Colonic mucosa (tissue), 4 donors: Measurements from ENCODE around the gene HDHD5. TPM values are rescaled to one million over a fixed set of nuclear protein-coding genes. Genes with fewer than 3 reads are reported as not detected.

Experiments
- DNase-seq: peaks from one replicate; pipeline ENCODE4 v3.0.0-alpha.2; 2020
- H3K27ac ChIP-seq: fragments of 200-600 bp; one replicate; pipeline ENCODE4 v1.8.0; 2021
- H3K27me3 ChIP-seq: fragments of 200-600 bp; one replicate; pipeline ENCODE4 v1.8.0; 2021
- H3K36me3 ChIP-seq: fragments of 200-600 bp; one replicate; pipeline ENCODE4 v1.8.0; 2021
- H3K4me1 ChIP-seq: fragments of 200-600 bp; one replicate; pipeline ENCODE4 v1.8.0; 2021; ENCODE audit warnings: mild to moderate bottlenecking
- H3K4me3 ChIP-seq: fragments of 200-600 bp; one replicate; pipeline ENCODE4 v1.8.0; 2021
- H3K9ac ChIP-seq, 2 donors: one replicate each; pipeline ENCODE4 v1.7.0; 2013; ENCODE audit warnings: control low read depth in 2 of 2, low read depth in 2 of 2, low read length in 2 of 2
- H3K9me3 ChIP-seq: fragments of 200-600 bp; one replicate; pipeline ENCODE4 v1.8.0; 2021
- CTCF ChIP-seq: fragments of 200-600 bp; IDR thresholded peaks from one replicate; pipeline ENCODE4 v1.8.0; 2022; ENCODE audit warnings: antibody characterized with exemption, mild to moderate bottlenecking
- intact Hi-C: fragments of 100-400 bp; cut with DNase I; formaldehyde crosslinking; loops from one replicate; pipeline ENCODE4 v1.14.1; 2022
- total RNA-seq, 2 donors: library from RNA; stranded (reverse); fragmentation: NEBNext Ultra II Directional in 1 of 2; extraction: Animal tissue kit (Norgen Biotek cat#: 25700) in 1 of 2; gene quantifications; one replicate each; pipeline ENCODE4 v1.2.1, GENCODE V29; 2021
- donor health status: healthy.
- donor health status: DM: no; HTN: no; CAD: no.
- donor health status: DM: no; HTN: no; CAD: no.

The HDHD5 gene
- total RNA-seq, 2 donors from 2014 or later: 38.1 to 50.0 TPM

- Histone ChIP-seq H3K9ac (no peak overlapping the region), H3K4me1 (no peaks in the 10 kb centered on the region), H3K27ac (no peak overlapping the region), H3K27me3 (no peaks in the 10 kb centered on the region), H3K9me3 (no peaks in the 10 kb centered on the region), H3K36me3 (no peaks in the 10 kb centered on the region), H3K4me3 (no peak overlapping the region)
- TF ChIP-seq CTCF: no peak
- DNase-seq: no peak
- intact Hi-C loops: no loop called here
Observed at GRCh38 chr22:17137861-17138425, 21.1 kb downstream of the HDHD5 start.

- intact Hi-C loops: no loop called here
- H3K4me3 ChIP-seq: no peak overlapping the region
- no peaks in the 10 kb centered on the region for H3K9me3 ChIP-seq
- H3K27ac ChIP-seq: no peak overlapping the region
- H3K36me3 ChIP-seq: no peaks in the 10 kb centered on the region
- no peaks in the 10 kb centered on the region for H3K4me1 ChIP-seq
- TF ChIP-seq CTCF: no peak
- no peak for DNase-seq
- no peak overlapping the region for H3K9ac ChIP-seq
- no peaks in the 10 kb centered on the region for H3K27me3 ChIP-seq
Observed at GRCh38 chr22:17137170-17137569, 21.9 kb downstream of the HDHD5 start.

- no peak overlapping the region for H3K4me3 ChIP-seq
- H3K27me3 ChIP-seq: no peaks in the 10 kb centered on the region
- H3K4me1 ChIP-seq: no peaks in the 10 kb centered on the region
- H3K9ac ChIP-seq: no peak overlapping the region
- H3K36me3 ChIP-seq: no peaks in the 10 kb centered on the region
- no peaks in the 10 kb centered on the region for H3K9me3 ChIP-seq
- TF ChIP-seq CTCF: no peak
- intact Hi-C loops: no loop called here
- no peak overlapping the region for H3K27ac ChIP-seq
- no peak for DNase-seq
Observed at GRCh38 chr22:17135153-17135760, 23.8 kb downstream of the HDHD5 start.

- DNase-seq: no peak
Observed at GRCh38 chr22:17133137-17133536, 25.9 kb downstream of the HDHD5 start.

GRCh38 chr22:17132112-17132511, 27.0 kb downstream of the HDHD5 start:
- no peaks in the 10 kb centered on the region for H3K36me3 ChIP-seq
- no peak for DNase-seq
- intact Hi-C loops: no loop called here
- no peaks in the 10 kb centered on the region for H3K4me1 ChIP-seq
- H3K9me3 ChIP-seq: no peaks in the 10 kb centered on the region
- H3K27ac ChIP-seq: no peak overlapping the region
- H3K27me3 ChIP-seq: no peaks in the 10 kb centered on the region
- TF ChIP-seq CTCF: no peak
- H3K9ac ChIP-seq: no peak overlapping the region
- no peak overlapping the region for H3K4me3 ChIP-seq

More at GRCh38 chr22:17133137-17133536, 25.9 kb downstream of the HDHD5 start:
- Histone ChIP-seq H3K4me1 (no peaks in the 10 kb centered on the region), H3K27ac (no peak overlapping the region), H3K4me3 (no peak overlapping the region), H3K27me3 (no peaks in the 10 kb centered on the region), H3K36me3 (no peaks in the 10 kb centered on the region), H3K9me3 (no peaks in the 10 kb centered on the region), H3K9ac (no peak overlapping the region)
- intact Hi-C loops: no loop called here
- no peak for TF ChIP-seq CTCF
